Activated effector memory CD4-positive, alpha-beta T cell treated with Interleukin-2 at 50 U/mL for 16 hours (primary cell): Measurements from ENCODE around the gene VAPB.

ENCODE experiments used
- DNase-seq: peaks from one replicate; pipeline ENCODE4 v3.0.0-alpha.2; 2020

Gene VAPB

GRCh38 chr20:58378704-58379103 lies 10.3 kb upstream of the VAPB start:
- no peak for DNase-seq

- no peak for DNase-seq
Observed at GRCh38 chr20:58381627-58382026, 7.4 kb upstream of the VAPB start.

GRCh38 chr20:58382096-58382495 lies 6.9 kb upstream of the VAPB start:
- DNase-seq, result no peak

GRCh38 chr20:58384821-58385220 lies 4.2 kb upstream of the VAPB start:
- no peak for DNase-seq

GRCh38 chr20:58388028-58388601 lies 914 bp upstream of the VAPB start:
- DNase-seq, result no peak

- no peak for DNase-seq
Observed at GRCh38 chr20:58389324-58389967, 417 bp downstream of the VAPB start.

- DNase-seq, result no peak
Observed at GRCh38 chr20:58389968-58390658, 1.1 kb downstream of the VAPB start.

- no peak for DNase-seq
Observed at GRCh38 chr20:58390659-58391035, 1.6 kb downstream of the VAPB start.

- DNase-seq, result no peak
Observed at GRCh38 chr20:58392286-58392685, 3.3 kb downstream of the VAPB start.

GRCh38 chr20:58393299-58393698 lies 4.3 kb downstream of the VAPB start:
- DNase-seq, result no peak

- no peak for DNase-seq
Observed at GRCh38 chr20:58394801-58395200, 5.8 kb downstream of the VAPB start.

- no peak for DNase-seq
Observed at GRCh38 chr20:58395604-58396003, 6.6 kb downstream of the VAPB start.

- DNase-seq, result no peak
Observed at GRCh38 chr20:58397429-58397828, 8.4 kb downstream of the VAPB start.

GRCh38 chr20:58398254-58398653 lies 9.2 kb downstream of the VAPB start:
- no peak for DNase-seq

- no peak for DNase-seq
Observed at GRCh38 chr20:58399926-58400325, 10.9 kb downstream of the VAPB start.

GRCh38 chr20:58401162-58401561 lies 12.1 kb downstream of the VAPB start:
- no peak for DNase-seq

- no peak for DNase-seq
Observed at GRCh38 chr20:58402305-58402704, 13.3 kb downstream of the VAPB start.

- DNase-seq, result no peak
Observed at GRCh38 chr20:58402827-58403226, 13.8 kb downstream of the VAPB start.

GRCh38 chr20:58403272-58403671 lies 14.2 kb downstream of the VAPB start:
- no peak for DNase-seq

GRCh38 chr20:58405504-58406291 lies 16.7 kb downstream of the VAPB start:
- no peak for DNase-seq

- DNase-seq, result no peak
Observed at GRCh38 chr20:58406422-58407001, 17.5 kb downstream of the VAPB start.

- DNase-seq, result no peak
Observed at GRCh38 chr20:58407201-58407873, 18.3 kb downstream of the VAPB start.
